Nephron (organoid): Measurements from ENCODE around the gene ALG3.

Experiments
- H3K27ac Mint-ChIP-seq, 3 experiments: 2 replicates each; pipeline ENCODE4 v1.8.0; 2020; ENCODE audit warnings: mixed read lengths in 3 of 3, mild to moderate bottlenecking in 2 of 3, moderate library complexity in 1 of 3
- H3K27me3 Mint-ChIP-seq: 2 replicates; pipeline ENCODE4 v1.8.0; 2021; ENCODE audit warnings: low read depth, mild to moderate bottlenecking, moderate library complexity, mixed read lengths
- H3K36me3 Mint-ChIP-seq: 2 replicates; pipeline ENCODE4 v1.8.0; 2020; ENCODE audit warnings: low read depth, mixed read lengths
- H3K4me1 Mint-ChIP-seq: 2 replicates; pipeline ENCODE4 v1.8.0; 2020; ENCODE audit warnings: mixed read lengths
- H3K4me3 Mint-ChIP-seq, 3 experiments: 2 replicates each; pipeline ENCODE4 v1.8.0; 2020; ENCODE audit warnings: mild to moderate bottlenecking in 3 of 3, mixed read lengths in 3 of 3, moderate library complexity in 2 of 3
- H3K9me3 Mint-ChIP-seq: 2 replicates; pipeline ENCODE4 v1.8.0; 2020; ENCODE audit warnings: mixed read lengths
- TF ChIP-seq, protein P1 (sequence below), 3 experiments: fragments of 200-600 bp; sonication (generic); IDR thresholded peaks; one replicate each; pipeline ENCODE4 v1.5.0; 2021; ENCODE audit warnings: antibody characterized with exemption in 3 of 3; ENCODE audit not compliant: unreplicated experiment in 3 of 3

ALG3 gene

DNA sequence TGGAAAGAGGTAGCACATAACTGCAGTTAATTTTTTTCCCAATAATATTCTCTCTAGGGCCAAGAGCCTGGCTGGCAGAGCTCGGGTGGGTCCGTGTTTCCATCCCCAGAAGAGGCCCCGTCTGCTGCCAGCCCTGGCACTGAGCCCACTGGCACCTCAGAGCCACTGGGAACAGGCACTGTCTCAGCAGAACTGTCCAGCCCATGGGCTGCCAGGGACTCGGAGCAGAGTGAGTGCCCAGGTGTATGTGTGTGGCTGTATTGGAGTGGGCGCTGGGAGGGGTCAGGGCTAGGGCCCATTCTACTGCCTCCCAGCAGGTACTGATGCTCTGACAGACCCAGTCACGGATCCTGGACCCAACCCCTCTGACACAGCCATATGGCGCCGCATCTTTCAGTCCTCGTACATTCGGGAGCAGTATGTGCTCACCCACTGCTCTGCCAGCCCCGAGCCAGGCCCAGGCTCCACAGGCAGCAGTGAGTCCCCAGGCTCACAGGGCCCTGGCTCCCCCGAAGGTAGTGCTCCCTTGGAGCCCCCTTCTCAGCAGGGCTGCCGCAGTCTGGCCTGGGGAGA is 10.4 kb downstream of the ALG3 start:
- TF ChIP-seq, protein P1, sequence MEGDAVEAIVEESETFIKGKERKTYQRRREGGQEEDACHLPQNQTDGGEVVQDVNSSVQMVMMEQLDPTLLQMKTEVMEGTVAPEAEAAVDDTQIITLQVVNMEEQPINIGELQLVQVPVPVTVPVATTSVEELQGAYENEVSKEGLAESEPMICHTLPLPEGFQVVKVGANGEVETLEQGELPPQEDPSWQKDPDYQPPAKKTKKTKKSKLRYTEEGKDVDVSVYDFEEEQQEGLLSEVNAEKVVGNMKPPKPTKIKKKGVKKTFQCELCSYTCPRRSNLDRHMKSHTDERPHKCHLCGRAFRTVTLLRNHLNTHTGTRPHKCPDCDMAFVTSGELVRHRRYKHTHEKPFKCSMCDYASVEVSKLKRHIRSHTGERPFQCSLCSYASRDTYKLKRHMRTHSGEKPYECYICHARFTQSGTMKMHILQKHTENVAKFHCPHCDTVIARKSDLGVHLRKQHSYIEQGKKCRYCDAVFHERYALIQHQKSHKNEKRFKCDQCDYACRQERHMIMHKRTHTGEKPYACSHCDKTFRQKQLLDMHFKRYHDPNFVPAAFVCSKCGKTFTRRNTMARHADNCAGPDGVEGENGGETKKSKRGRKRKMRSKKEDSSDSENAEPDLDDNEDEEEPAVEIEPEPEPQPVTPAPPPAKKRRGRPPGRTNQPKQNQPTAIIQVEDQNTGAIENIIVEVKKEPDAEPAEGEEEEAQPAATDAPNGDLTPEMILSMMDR (IDR thresholded peaks at IDR 0.05; ENCODE audit: unreplicated experiment in 3 of 3), result no peak
- Mint-ChIP-seq H3K4me1 (no peaks in the 10 kb centered on the region), H3K27ac (no peak overlapping the region), H3K27me3 (peaks cover 36% of the 10 kb centered on the region), H3K4me3 (no peak overlapping the region), H3K36me3 (peaks cover 13% of the 10 kb centered on the region), H3K9me3 (no peaks in the 10 kb centered on the region)

DNA sequence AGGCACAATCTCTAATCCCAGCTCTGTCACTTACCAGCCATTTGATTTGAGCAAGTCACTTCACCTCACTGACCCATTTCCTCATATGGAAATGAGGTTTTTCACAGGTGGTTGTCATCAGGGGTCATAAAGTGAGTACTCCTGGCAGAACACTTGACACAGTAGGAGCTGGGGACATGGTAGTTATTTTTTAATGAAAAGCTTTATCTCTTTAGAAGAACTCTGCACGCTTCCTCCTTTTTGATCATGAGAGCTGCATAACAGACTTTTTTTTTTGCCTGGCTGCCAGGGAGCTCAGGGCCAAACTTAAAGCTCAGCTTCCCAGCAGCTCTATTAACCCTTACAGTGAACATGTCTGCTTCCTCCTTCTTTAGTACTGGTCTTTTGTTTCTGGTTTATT is 11.0 kb downstream of the ALG3 start:
- H3K4me1 Mint-ChIP-seq, result no peaks in the 10 kb centered on the region
- H3K36me3 Mint-ChIP-seq, result peaks cover 7% of the 10 kb centered on the region
- H3K9me3 Mint-ChIP-seq, result no peaks in the 10 kb centered on the region
- peaks cover 40% of the 10 kb centered on the region for H3K27me3 Mint-ChIP-seq
- no peak overlapping the region for H3K27ac Mint-ChIP-seq
- H3K4me3 Mint-ChIP-seq, result no peak overlapping the region
- TF ChIP-seq, protein P1 (IDR thresholded peaks at IDR 0.05; ENCODE audit: unreplicated experiment in 3 of 3), result no peak

DNA sequence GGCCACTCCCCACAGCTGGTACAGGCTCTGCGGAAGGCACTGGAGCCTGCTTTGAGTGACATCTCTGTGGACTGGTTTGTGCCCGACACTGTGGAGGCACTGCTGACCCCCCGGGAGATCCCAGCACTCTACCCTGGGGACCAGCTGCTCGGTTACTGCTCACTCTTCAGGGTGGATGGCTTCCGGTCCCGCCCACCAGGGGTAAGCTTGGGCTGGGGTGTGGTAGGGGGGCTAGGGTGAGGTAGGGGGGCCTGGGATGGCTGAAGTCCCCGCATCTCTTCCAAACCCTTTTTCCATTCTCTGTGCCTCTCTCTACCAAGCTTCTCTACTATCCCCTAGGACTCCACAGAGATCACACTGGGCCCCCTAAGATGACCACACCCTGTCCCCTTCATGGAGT is 11.6 kb downstream of the ALG3 start:
- Mint-ChIP-seq H3K36me3 (peaks cover 1% of the 10 kb centered on the region), H3K27me3 (peaks cover 46% of the 10 kb centered on the region), H3K4me1 (no peaks in the 10 kb centered on the region), H3K4me3 (no peak overlapping the region), H3K27ac (no peak overlapping the region), H3K9me3 (no peaks in the 10 kb centered on the region)
- TF ChIP-seq, protein P1 (IDR thresholded peaks at IDR 0.05; ENCODE audit: unreplicated experiment in 3 of 3), result no peak

DNA sequence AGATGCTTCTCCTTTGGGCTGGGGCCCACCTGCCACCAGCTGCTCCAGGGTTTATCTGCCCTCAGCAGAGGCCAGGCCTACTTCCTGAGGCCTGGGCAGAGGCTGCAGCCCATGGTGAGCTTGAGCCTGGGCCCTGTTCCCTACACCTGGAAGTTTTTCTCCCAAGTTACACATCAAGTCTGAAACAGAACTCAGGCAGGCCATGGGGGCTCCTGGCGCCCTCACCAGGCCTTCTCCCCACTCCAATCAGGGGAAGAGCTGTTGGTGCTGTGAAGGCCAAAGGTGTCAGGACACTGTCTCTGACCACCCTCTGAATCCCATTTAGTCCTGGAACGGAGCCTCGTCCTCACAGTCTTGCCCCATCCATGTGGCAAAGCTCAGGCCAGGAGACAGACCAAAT is 12.1 kb downstream of the ALG3 start:
- H3K9me3 Mint-ChIP-seq, result no peaks in the 10 kb centered on the region
- H3K27me3 Mint-ChIP-seq, result peaks cover 52% of the 10 kb centered on the region
- no peaks in the 10 kb centered on the region for H3K36me3 Mint-ChIP-seq
- TF ChIP-seq, protein P1 (IDR thresholded peaks at IDR 0.05; ENCODE audit: unreplicated experiment in 3 of 3), result no peak
- peaks cover 1% of the 10 kb centered on the region for H3K4me1 Mint-ChIP-seq
- no peak overlapping the region for H3K27ac Mint-ChIP-seq
- no peak overlapping the region for H3K4me3 Mint-ChIP-seq

DNA sequence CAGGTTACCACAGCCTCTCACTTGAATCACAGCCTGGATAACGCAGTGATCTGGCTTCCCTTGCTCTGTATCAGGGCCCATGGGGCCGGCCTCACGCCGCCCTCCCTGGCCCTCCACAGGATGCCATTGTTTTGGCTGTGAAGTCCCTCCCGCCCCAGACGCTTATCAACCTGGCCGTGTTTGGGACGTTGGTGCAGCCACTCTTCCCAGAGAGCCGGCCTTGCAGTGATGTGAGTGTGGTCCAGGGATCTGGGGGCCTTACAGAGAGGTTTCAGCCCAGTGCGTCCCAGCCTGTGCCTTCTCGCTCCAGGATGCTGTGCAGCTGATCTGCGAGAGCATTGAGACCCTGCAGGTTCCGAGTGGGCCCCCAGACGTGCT is 12.7 kb downstream of the ALG3 start:
- TF ChIP-seq, protein P1 (IDR thresholded peaks at IDR 0.05; ENCODE audit: unreplicated experiment in 3 of 3), result no peak
- H3K27me3 Mint-ChIP-seq, result peaks cover 58% of the 10 kb centered on the region
- H3K36me3 Mint-ChIP-seq, result no peaks in the 10 kb centered on the region
- H3K27ac Mint-ChIP-seq, result no peak overlapping the region
- H3K9me3 Mint-ChIP-seq, result no peaks in the 10 kb centered on the region
- H3K4me3 Mint-ChIP-seq, result no peak overlapping the region
- peaks cover 7% of the 10 kb centered on the region for H3K4me1 Mint-ChIP-seq

DNA sequence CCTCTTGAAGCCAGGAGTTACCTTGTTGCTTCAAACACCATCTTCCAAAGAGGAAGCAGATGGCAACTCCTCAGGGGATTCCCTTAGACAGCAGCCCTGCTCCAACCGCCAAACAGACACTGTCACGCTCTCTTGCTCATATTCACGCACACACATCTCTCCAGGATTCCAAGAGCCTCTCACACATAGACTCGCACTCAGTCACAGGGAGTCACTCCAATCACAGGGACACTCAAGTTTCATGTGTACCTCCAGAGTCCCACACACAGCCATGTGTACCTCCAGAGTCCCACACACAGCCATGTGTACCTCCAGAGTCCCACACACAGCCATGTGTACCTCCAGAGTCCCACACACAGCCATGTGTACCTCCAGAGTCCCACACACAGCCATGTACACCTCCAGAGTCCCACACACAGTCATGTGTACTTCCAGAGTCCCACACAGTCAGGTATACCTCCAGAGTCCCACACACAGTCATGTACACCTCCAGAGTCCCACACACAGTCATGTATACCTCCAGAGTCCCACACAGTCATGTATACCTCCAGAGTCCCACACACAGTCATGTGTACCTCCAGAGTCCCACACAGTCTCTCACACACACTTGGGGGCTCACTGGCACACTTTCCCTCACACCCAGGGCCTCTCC is 13.3 kb downstream of the ALG3 start:
- Mint-ChIP-seq H3K4me1 (peaks cover 8% of the 10 kb centered on the region), H3K27ac (no peak overlapping the region), H3K9me3 (no peaks in the 10 kb centered on the region), H3K36me3 (no peaks in the 10 kb centered on the region), H3K27me3 (peaks cover 61% of the 10 kb centered on the region), H3K4me3 (no peak overlapping the region)
- TF ChIP-seq, protein P1 (IDR thresholded peaks at IDR 0.05; ENCODE audit: unreplicated experiment in 3 of 3), result no peak
